GM03348 (cell line): Measurements from ENCODE around the gene JMJD8.
A peak's percentile ranks its signal among the peaks of the same experiment; 100 is the strongest.

Experiments used
- DNase-seq: peaks from one replicate; pipeline ENCODE4 v3.0.0; 2012; ENCODE audit warnings: low spot score

Gene JMJD8

GRCh38 chr16:721765-722540, 37.8 kb upstream of the JMJD8 start:
- DNase-seq = no peak

DNA sequence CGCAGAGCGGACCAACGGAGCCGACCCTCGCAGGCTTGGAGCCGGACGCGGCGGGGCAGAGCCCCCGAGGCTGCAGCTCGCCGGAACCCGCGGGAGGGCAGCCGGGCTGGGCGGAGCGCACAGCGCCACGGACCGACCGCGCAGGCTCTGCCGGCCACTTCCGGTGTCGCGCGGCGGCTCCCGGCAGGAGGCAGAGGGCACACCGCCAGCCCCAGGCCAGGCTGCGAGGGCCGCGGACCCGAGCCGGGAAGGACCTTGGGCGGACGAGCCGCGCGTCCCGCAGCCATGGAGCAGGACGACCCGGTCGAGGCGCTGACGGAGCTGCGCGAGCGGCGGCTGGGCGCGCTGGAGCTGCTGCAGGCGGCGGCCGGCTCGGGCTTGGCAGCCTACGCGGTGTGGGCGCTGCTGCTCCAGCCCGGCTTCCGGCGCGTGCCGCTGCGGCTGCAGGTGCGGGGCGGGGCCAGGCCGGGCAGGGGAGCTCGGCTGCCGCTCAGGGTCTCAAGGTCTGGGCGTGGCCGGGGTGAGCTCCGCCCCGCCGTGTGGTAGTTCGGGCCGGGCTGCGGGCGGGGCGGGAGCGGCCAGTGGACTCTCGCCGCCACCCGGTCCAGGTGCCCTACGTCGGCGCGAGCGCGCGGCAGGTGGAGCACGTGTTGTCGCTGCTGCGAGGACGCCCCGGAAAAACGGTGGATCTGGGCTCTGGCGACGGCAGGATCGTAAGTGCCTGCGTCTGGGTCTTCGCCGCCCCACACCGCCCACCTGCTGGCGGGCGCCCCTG, 37.0 kb upstream of the JMJD8 start, which contains the start of gene ANTKMT:
Gene ANTKMT, plus strand, starts transcription at position 157 of the 775 bp plus-strand sequence. Its CDS starts 129 bp downstream, at position 286.
- peak; percentile 93 for DNase-seq

- peak; percentile 77 for DNase-seq
Measured at GRCh38 chr16:720447-720989, 36.4 kb upstream of the JMJD8 start.

- DNase-seq = peak; percentile 29
Measured at GRCh38 chr16:719815-720446, 35.8 kb upstream of the JMJD8 start.

DNA sequence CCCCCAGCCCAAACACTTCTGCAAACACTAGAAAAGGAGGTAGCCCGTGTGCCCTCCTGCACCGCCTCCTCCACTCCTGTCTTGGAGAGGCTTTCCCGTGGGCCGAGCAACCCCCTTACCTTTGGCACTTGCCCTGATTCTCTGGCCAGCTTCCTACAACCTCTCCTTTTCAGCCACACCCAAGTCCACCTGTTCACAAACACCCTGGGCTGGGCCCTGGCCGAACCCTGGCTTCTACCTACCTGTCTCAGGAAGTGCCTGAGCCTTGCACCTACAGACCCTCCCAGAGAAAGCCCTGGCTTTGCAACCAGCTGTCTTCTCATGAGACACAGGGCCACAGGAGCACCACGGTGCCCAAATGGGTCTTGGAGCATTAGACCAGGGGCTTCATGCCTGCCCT, 34.8 kb upstream of the JMJD8 start:
- no peak for DNase-seq

GRCh38 chr16:718389-718788, 34.3 kb upstream of the JMJD8 start:
- DNase-seq = no peak

GRCh38 chr16:717450-718245, 33.5 kb upstream of the JMJD8 start:
- DNase-seq = no peak

DNA sequence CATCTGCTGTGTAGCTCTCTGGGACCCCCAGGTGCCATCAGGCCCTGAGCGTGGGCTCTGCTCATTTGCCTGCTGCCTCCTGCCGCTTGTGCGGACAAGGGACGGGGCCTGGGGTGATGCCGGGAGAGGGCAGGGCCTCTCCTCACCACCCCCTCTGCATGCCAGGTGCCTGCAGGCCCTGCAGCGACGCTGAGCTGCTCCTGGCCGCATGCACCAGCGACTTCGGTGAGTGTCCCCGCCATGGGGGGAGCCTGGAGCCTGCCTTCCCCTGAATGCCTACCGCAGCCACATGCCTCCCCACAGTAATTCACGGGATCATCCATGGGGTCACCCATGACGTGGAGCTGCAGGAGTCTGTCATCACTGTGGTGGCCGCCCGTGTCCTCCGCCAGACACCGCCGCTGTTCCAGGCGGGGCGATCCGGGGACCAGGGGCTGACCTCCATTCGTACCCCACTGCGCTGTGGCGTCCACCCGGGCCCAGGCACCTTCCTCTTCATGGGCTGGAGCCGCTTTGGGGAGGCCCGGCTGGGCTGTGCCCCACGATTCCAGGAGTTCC, 32.7 kb upstream of the JMJD8 start:
- DNase-seq = no peak

GRCh38 chr16:716200-716568, 32.0 kb upstream of the JMJD8 start:
- peak; percentile 29 for DNase-seq

- DNase-seq = peak; percentile 47
Measured at GRCh38 chr16:715477-716199, 31.5 kb upstream of the JMJD8 start.

DNA sequence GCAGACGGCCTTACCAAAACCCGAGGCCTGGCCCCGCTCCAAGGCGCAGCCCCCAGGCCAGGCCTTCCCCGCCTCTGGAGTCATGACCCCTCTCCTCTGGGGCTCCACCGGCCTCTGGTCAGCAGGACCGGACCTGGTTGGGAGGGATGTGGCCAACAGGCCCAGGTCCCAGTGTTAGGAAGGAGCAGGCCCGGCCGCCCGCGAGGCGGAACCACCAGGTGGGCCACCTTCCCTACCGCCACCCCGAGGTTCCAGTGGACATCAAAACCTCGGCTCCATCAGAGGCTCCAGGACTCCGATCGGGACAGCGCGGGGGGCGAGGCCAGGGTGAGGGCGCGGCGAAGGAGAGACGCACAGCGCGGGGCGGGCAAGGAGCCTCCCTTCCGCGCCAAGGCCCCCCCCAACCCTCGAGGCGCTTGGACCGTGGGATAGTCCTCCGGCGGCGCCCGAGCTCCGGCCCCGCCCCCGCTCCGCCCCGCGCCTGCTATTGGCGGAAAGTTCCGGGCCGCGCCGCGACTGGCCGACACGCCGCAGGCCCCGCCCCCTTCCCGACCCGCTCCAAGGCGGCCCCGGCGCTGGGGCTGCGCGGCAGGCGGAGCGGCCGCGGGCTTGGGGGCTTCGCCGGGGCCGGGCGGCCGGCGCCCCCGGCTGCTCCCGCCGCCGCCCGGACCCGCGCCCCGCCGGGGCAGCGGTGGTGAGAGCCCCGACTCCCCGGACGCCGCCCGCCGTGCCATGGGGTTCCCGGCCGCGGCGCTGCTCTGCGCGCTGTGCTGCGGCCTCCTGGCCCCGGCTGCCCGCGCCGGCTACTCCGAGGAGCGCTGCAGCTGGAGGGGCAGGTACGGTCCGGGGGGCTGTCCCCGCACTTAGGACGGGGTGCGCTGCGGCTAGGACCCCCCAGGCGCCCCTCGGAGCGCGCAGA, 30.7 kb upstream of the JMJD8 start, which contains the start of gene METRN:
Gene METRN, plus strand, starts transcription at position 561 of the 919 bp plus-strand sequence. Its CDS starts 172 bp downstream, at position 733.
- DNase-seq = peak; percentile 97

GRCh38 chr16:714079-714478, 29.9 kb upstream of the JMJD8 start:
- DNase-seq = no peak

- DNase-seq = peak; percentile 76
Measured at GRCh38 chr16:712740-713250, 28.7 kb upstream of the JMJD8 start.

DNA sequence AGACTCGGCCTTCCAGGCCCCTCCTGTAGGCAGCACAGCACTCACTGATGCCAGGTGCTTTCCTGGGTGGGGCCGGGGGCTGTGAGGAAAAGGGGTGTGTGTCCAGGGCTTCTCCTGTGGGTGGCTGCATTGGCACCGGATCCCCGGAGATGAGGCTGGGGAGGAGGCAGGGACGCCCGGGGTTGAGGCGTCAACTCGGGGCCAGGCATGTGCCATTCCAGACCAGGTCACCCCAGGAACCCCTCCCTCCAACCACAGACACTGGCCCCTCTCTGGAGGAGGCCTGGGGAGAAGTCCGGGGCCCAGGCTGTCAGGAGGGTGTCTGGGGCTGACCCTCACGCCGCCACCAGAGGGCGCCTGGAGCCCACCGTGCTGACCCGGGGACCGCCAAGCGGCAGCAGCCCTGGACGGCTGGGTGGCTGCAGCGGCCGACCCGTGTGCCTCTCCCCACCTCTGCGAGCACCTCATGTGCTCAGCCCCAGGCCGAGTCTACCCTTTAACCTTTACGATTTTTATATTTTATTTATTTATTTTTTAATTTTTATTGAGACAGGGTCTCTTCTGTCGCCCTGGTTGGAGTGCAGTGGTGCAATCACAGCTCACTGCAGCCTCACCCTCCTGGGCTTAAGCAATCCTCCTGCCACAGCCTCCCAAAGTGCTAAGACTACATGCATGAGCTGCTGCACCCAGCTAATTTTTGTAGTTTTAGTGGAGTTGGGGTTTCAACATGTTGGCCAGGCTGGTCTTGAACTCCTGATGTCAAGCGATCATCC, 27.6 kb upstream of the JMJD8 start:
- DNase-seq = peak; percentile 93

GRCh38 chr16:711084-711483, 26.9 kb upstream of the JMJD8 start:
- DNase-seq = no peak

DNA sequence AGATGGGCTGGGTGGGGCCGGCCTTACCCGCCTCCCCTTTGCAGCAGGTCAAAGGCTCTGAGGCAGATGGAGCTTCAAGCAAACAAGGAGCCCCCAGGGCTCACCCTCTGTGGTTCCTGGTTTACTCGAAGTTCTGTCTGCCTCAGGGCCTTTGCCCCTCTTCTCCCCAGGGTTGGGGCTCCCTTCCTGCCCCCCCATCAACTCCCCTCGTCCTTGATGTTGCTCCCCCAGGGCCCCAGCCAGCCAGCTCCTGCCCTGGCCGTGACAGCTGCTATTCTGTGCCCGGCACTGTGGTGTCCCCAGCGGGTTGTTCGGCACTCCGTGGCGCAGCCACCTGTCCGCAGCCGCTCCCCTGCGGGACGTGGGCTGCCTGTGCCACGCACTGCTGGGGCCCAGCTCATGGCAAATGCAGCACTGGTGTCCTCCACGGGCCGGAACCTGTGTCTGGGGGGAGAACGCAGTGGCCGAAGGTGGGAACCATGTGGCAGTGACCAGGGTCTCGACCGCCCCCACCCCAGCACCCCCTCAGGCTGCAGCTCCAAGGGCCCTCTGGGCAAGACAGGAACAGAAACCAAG, 26.5 kb upstream of the JMJD8 start:
- no peak for DNase-seq

DNA sequence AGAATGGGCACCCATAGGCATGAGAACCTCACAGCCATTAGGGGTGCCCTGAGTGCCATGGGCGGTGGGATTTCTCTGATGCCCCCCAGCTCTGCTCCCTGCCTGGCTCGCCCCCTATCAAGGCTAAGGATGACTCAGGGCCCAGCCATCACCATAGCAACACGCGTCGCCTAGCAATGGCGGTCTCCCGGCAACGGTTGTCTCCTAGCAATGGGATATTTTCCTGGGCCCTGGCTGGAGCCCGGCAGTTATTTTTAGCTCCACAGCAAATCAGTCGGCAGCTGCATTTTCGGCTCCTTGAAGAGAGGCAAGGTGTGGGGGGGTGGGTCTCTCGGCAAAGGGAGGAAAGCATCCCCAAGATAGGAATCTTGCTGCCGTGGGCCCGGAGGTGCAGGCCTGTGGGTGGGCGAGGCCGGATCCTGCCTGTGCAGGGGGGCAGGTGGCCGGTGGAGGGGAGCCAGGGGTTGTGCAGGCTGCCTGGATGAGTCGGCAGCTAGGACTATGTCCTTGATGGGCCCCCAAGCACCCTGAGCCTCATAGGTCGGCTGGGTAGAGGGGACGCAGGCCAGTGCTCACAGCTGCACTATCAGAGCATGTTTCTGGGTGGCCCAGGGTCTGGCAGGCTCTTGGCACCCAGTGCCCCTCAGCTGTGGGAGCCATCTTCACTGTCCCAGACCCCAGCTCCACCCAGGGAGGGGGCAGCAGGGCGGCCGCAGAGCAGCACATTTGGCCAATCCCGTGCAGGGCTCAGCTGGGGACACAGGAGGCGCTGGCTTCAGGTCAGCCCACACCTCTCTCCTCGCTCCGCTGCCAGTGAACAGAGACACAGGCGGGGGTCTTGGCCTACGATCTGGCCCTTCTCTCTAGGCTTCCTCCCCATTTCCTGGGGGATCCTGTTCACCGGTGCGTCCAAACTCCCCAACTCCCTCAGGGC, 25.7 kb upstream of the JMJD8 start:
- peak; percentile 61 for DNase-seq
